ENCODE measurements around the gene NEO1.

Gene NEO1

GRCh38 chr15:73075160-73075859, 23.0 kb downstream of the NEO1 start:
- no peak for DNase-seq

GRCh38 chr15:73078291-73078690, 26.0 kb downstream of the NEO1 start:
- DNase-seq, result no peak

- no peak for DNase-seq
Measured at GRCh38 chr15:73078722-73079121, 26.5 kb downstream of the NEO1 start.

- no peak for DNase-seq
Measured at GRCh38 chr15:73079565-73079964, 27.3 kb downstream of the NEO1 start.

- no peak for DNase-seq
Measured at GRCh38 chr15:73081321-73081958, 29.2 kb downstream of the NEO1 start.

- no peak for DNase-seq
Measured at GRCh38 chr15:73082812-73083211, 30.5 kb downstream of the NEO1 start.

GRCh38 chr15:73087098-73087497, 34.8 kb downstream of the NEO1 start:
- no peak for DNase-seq

GRCh38 chr15:73105064-73105463, 52.8 kb downstream of the NEO1 start:
- DNase-seq, result no peak

GRCh38 chr15:73108676-73109075, 56.4 kb downstream of the NEO1 start:
- no peak for DNase-seq

GRCh38 chr15:73109765-73110164, 57.5 kb downstream of the NEO1 start:
- DNase-seq, result no peak

- DNase-seq, result no peak
Measured at GRCh38 chr15:73110201-73110600, 57.9 kb downstream of the NEO1 start.

- DNase-seq, result no peak
Measured at GRCh38 chr15:73114064-73114463, 61.8 kb downstream of the NEO1 start.

GRCh38 chr15:73116164-73116563, 63.9 kb downstream of the NEO1 start:
- no peak for DNase-seq

GRCh38 chr15:73118055-73118454, 65.8 kb downstream of the NEO1 start:
- no peak for DNase-seq

- DNase-seq, result no peak
Measured at GRCh38 chr15:73119478-73119877, 67.2 kb downstream of the NEO1 start.

GRCh38 chr15:73120269-73120668, 68.0 kb downstream of the NEO1 start:
- no peak for DNase-seq

- no peak for DNase-seq
Measured at GRCh38 chr15:73125219-73125618, 73.0 kb downstream of the NEO1 start.

GRCh38 chr15:73127302-73127936, 75.2 kb downstream of the NEO1 start:
- DNase-seq, result peak; percentile 59

- no peak for DNase-seq
Measured at GRCh38 chr15:73130830-73131229, 78.6 kb downstream of the NEO1 start.

- DNase-seq, result no peak
Measured at GRCh38 chr15:73134196-73134595, 81.9 kb downstream of the NEO1 start.

- DNase-seq, result no peak
Measured at GRCh38 chr15:73139041-73139743, 86.9 kb downstream of the NEO1 start.

GRCh38 chr15:73139744-73140553, 87.7 kb downstream of the NEO1 start:
- DNase-seq, result no peak
